GM18508 (cell line): ENCODE data around the gene GMPR2.

Experiments used
- ATAC-seq: cut with Tn5 transposase; IDR thresholded peaks from one replicate; pipeline ENCODE4 v1.9.1; 2021; ENCODE audit warnings: moderate number of reproducible peaks; ENCODE audit not compliant: insufficient read depth, unreplicated experiment

GMPR2 gene

GRCh38 chr14:24281636-24282035, 48.9 kb downstream of the GMPR2 start:
- no peak for ATAC-seq

GRCh38 chr14:24282736-24283135, 50.0 kb downstream of the GMPR2 start:
- no peak for ATAC-seq

- ATAC-seq = no peak
Measured at GRCh38 chr14:24283796-24284460, 51.2 kb downstream of the GMPR2 start.

GRCh38 chr14:24284501-24285035, 51.8 kb downstream of the GMPR2 start:
- ATAC-seq = no peak

GRCh38 chr14:24285351-24285750, 52.6 kb downstream of the GMPR2 start:
- no peak for ATAC-seq

GRCh38 chr14:24286996-24287395, 54.3 kb downstream of the GMPR2 start:
- no peak for ATAC-seq
